GM19193 (cell line): ENCODE measurements around the gene ADIPOR2.

Experiments used
- POLR2A ChIP-seq: IDR thresholded peaks from 4 replicates; pipeline ENCODE4 v1.6.1; 2011; ENCODE audit not compliant: insufficient read depth, insufficient read length; ENCODE audit errors: extremely low read depth

Gene ADIPOR2

GRCh38 chr12:1660304-1661187, 30.3 kb upstream of the ADIPOR2 start:
- TF ChIP-seq POLR2A: no peak

- TF ChIP-seq POLR2A: peak; percentile 47
Measured at GRCh38 chr12:1661553-1662335, 29.1 kb upstream of the ADIPOR2 start.

- no peak for TF ChIP-seq POLR2A
Measured at GRCh38 chr12:1662761-1663439, 28.0 kb upstream of the ADIPOR2 start.

- TF ChIP-seq POLR2A: no peak
Measured at GRCh38 chr12:1663440-1664132, 27.3 kb upstream of the ADIPOR2 start.

GRCh38 chr12:1665366-1665765, 25.5 kb upstream of the ADIPOR2 start:
- TF ChIP-seq POLR2A: no peak

- TF ChIP-seq POLR2A: no peak
Measured at GRCh38 chr12:1666215-1666614, 24.7 kb upstream of the ADIPOR2 start.

- no peak for TF ChIP-seq POLR2A
Measured at GRCh38 chr12:1666685-1667162, 24.1 kb upstream of the ADIPOR2 start.

- TF ChIP-seq POLR2A: no peak
Measured at GRCh38 chr12:1668833-1669543, 21.9 kb upstream of the ADIPOR2 start.

- no peak for TF ChIP-seq POLR2A
Measured at GRCh38 chr12:1670358-1671268, 20.3 kb upstream of the ADIPOR2 start.

GRCh38 chr12:1676043-1676442, 14.8 kb upstream of the ADIPOR2 start:
- TF ChIP-seq POLR2A: no peak

GRCh38 chr12:1680804-1681492, 9.9 kb upstream of the ADIPOR2 start:
- TF ChIP-seq POLR2A: no peak

GRCh38 chr12:1681493-1681807, 9.4 kb upstream of the ADIPOR2 start:
- TF ChIP-seq POLR2A: no peak
